Activated B cell treated with CpG ODN at 0.5 μM for 24 hours (primary cell): ENCODE measurements around the gene PDP2. TPM values are rescaled to one million over a fixed set of nuclear protein-coding genes. Genes with fewer than 3 reads are reported as not detected.

ENCODE experiments used
- ATAC-seq: fragments of 200-7000 bp; cut with Tn5 transposase; one replicate; pipeline ENCODE4 v1.10.0; 2021; ENCODE audit warnings: low read depth, mild to moderate bottlenecking, moderate library complexity
- CTCF ChIA-PET: fragments of 350-600 bp; sonication (Branson Sonifier 250); formaldehyde crosslinking; loops from one replicate; lab custom pipeline; 2021; ENCODE audit warnings: antibody characterized with exemption; lab: Charles Lee
- POLR2A ChIA-PET: fragments of 350-600 bp; sonication (Branson Sonifier 250); formaldehyde crosslinking; loops from one replicate; lab custom pipeline; 2021; ENCODE audit warnings: antibody characterized with exemption; lab: Charles Lee
- DNase-seq: peaks from one replicate; pipeline ENCODE4 v3.0.0; 2022
- H3K27ac Mint-ChIP-seq: one replicate; pipeline ENCODE4 v1.8.0; 2020; ENCODE audit warnings: mixed read lengths
- H3K27me3 Mint-ChIP-seq: one replicate; pipeline ENCODE4 v1.8.0; 2021; ENCODE audit warnings: mixed read lengths
- H3K36me3 Mint-ChIP-seq: one replicate; pipeline ENCODE4 v1.8.0; 2021; ENCODE audit warnings: low read depth, mixed read lengths
- H3K4me1 Mint-ChIP-seq: one replicate; pipeline ENCODE4 v1.8.0; 2021; ENCODE audit warnings: mixed read lengths
- H3K4me3 Mint-ChIP-seq: one replicate; pipeline ENCODE4 v1.8.0; 2020; ENCODE audit warnings: mild to moderate bottlenecking, mixed read lengths
- H3K9me3 Mint-ChIP-seq: one replicate; pipeline ENCODE4 v1.8.0; 2020; ENCODE audit warnings: mixed read lengths
- intact Hi-C: fragments of 100-400 bp; cut with micrococcal nuclease; formaldehyde crosslinking; loops from one replicate; pipeline ENCODE4 v1.15.1; 2024
- total RNA-seq: library from RNA; stranded (reverse); gene quantifications from 2 replicates; pipeline ENCODE4 v1.2.3, GENCODE V29; 2022
- TF ChIP-seq, protein P1 (sequence below): fragments of 200-600 bp; IDR thresholded peaks from one replicate; pipeline ENCODE4 v1.8.0; 2022; ENCODE audit warnings: antibody characterized with exemption, mild to moderate bottlenecking

PDP2 gene
- total RNA-seq, 1 donor from 2014 or later, result 13.2 TPM

DNA sequence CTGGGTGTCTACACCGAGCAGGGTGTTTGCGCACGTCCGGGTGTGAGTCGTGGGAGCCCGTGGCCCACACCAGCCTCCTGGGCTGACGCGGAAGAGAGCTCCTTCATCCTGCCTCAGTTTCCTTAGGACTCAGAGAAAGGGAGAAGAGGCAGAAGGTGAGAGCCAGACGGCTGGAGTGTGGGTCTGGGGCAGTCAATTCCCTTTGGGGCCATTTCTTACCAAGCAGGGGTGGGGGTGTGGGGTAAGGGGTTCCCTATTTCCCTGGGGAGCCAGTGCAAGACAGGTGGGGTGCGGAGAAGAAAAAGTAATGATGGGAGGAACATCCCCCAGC, 35.3 kb upstream of the PDP2 start:
- intact Hi-C loops, result no loop called here
- ATAC-seq (no peak), DNase-seq (no peak)
- no peak overlapping the region for H3K27ac Mint-ChIP-seq
- peaks cover 40% of the 10 kb centered on the region for H3K27me3 Mint-ChIP-seq
- TF ChIP-seq, protein P1, sequence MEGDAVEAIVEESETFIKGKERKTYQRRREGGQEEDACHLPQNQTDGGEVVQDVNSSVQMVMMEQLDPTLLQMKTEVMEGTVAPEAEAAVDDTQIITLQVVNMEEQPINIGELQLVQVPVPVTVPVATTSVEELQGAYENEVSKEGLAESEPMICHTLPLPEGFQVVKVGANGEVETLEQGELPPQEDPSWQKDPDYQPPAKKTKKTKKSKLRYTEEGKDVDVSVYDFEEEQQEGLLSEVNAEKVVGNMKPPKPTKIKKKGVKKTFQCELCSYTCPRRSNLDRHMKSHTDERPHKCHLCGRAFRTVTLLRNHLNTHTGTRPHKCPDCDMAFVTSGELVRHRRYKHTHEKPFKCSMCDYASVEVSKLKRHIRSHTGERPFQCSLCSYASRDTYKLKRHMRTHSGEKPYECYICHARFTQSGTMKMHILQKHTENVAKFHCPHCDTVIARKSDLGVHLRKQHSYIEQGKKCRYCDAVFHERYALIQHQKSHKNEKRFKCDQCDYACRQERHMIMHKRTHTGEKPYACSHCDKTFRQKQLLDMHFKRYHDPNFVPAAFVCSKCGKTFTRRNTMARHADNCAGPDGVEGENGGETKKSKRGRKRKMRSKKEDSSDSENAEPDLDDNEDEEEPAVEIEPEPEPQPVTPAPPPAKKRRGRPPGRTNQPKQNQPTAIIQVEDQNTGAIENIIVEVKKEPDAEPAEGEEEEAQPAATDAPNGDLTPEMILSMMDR, result no peak
- H3K36me3 Mint-ChIP-seq, result no peaks in the 10 kb centered on the region
- H3K9me3 Mint-ChIP-seq, result no peaks in the 10 kb centered on the region
- ChIA-PET CTCF (no interaction called here), POLR2A (interaction anchor here (1.6 kb wide), 1 partner anchor 14 kb away, joined by 3 read pairs; the partner anchor contains the start of gene NAE1)
- no peak overlapping the region for H3K4me3 Mint-ChIP-seq
- H3K4me1 Mint-ChIP-seq, result peaks cover 13% of the 10 kb centered on the region

DNA sequence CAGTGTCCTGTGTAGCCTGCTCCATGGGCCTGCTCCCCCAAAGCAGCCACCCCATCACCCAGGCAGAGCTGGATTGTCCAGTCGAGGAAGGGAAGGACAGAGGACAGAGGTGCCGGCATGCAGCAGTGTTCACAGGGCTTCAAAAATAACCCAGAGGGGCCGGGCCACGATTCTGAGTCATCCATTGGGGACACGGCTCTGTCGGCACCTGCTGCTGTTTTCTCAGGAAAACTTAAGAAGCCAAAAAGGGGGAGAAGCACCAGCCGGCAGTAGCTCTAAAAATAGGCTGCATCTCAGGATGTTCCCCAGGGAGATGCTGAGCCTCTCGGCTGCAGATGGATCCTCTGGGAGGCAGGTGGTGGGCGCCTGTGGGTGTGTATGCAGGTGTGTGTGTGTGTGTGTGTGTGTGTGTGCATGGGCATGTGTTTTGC, 34.5 kb upstream of the PDP2 start:
- peaks cover 13% of the 10 kb centered on the region for H3K4me1 Mint-ChIP-seq
- intact Hi-C loops, result no loop called here
- ChIA-PET POLR2A (no interaction called here), CTCF (interaction anchor here (1.0 kb wide), 1 partner anchor 22 kb away, joined by 3 read pairs; no protein-coding TSS in a partner anchor)
- no peaks in the 10 kb centered on the region for H3K9me3 Mint-ChIP-seq
- H3K27me3 Mint-ChIP-seq, result peaks cover 40% of the 10 kb centered on the region
- ATAC-seq (no peak), DNase-seq (no peak)
- TF ChIP-seq, protein P1, result no peak
- H3K4me3 Mint-ChIP-seq, result no peak overlapping the region
- H3K27ac Mint-ChIP-seq, result no peak overlapping the region
- no peaks in the 10 kb centered on the region for H3K36me3 Mint-ChIP-seq

DNA sequence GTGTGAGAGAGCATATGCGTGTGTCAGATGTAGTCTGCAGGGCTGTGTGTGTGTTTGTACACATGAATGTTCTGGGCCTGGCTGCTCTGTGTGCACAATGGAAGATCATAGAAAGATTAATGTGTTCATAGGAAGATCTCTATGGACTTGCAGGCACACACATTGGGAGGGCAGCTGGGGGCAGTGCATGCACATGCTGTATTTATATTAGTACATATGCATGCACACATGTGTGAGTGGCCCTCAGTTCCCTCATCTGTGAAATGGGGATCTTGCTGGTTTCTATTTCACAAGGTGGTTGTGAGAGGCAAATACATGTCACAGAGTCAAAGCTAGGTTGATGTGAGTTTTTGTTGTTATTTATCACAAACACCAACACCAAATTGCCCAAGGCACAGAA, 34.0 kb upstream of the PDP2 start:
- Mint-ChIP-seq H3K4me3 (no peak overlapping the region), H3K9me3 (no peaks in the 10 kb centered on the region), H3K27me3 (peaks cover 40% of the 10 kb centered on the region), H3K4me1 (peaks cover 13% of the 10 kb centered on the region), H3K27ac (no peak overlapping the region), H3K36me3 (no peaks in the 10 kb centered on the region)
- POLR2A ChIA-PET, result no interaction called here
- intact Hi-C loops, result no loop called here
- no peak for ATAC-seq
- CTCF ChIA-PET, result interaction anchor here (1.0 kb wide), 1 partner anchor 22 kb away, joined by 3 read pairs; no protein-coding TSS in a partner anchor
- TF ChIP-seq, protein P1, result no peak
- DNase-seq, result no peak

DNA sequence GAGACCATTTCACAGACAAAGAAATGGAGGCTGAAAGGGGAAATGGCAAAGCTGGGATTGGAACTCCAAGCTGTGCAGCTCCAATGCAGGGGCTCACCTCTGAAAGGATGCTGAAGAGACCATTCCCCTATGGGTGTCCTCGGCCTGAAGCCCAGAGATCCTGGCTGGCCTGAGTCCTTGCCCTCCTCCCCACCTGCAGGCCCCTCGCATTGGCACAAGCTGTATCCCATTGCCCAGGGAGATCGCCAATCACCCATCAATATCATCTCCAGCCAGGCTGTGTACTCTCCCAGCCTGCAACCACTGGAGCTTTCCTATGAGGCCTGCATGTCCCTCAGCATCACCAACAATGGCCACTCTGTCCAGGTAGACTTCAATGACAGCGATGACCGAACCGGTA, 33.5 kb upstream of the PDP2 start:
- Mint-ChIP-seq H3K27ac (no peak overlapping the region), H3K9me3 (no peaks in the 10 kb centered on the region), H3K4me1 (peaks cover 13% of the 10 kb centered on the region), H3K36me3 (no peaks in the 10 kb centered on the region), H3K4me3 (no peak overlapping the region), H3K27me3 (peaks cover 40% of the 10 kb centered on the region)
- intact Hi-C loops, result no loop called here
- POLR2A ChIA-PET, result no interaction called here
- DNase-seq, result no peak
- TF ChIP-seq, protein P1, result no peak
- CTCF ChIA-PET, result interaction anchor here (0.9 to 1.0 kb wide), 2 partner anchors 21 kb away, joined by 3 read pairs; no protein-coding TSS in a partner anchor
- ATAC-seq, result no peak

DNA sequence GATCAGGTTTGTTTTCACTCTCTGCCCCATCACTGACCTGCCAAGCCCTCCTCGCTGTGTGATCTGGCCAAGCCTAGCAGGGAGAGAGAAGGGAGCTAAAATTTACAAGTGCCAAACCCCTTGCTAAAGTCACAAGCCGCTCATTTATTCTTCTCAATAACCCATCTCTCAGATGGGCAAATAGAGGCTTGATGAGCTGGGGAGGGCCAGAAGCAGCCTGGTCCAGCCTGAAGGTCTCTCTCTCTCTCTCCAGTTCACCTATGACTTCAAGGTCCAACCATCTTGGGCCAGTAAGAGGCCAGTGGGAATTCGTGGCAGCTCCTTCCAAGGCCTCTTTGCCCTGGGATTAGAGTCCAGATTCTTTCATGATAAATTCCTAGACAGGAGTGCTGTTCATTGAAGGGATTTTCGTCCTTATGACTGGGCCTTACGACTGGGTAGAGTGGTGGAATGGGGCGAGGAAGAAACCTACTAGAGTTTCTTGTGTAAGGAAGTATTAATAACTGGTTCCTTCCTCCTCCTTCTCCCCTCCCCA, 32.7 kb upstream of the PDP2 start:
- peaks cover 37% of the 10 kb centered on the region for H3K27me3 Mint-ChIP-seq
- no peak overlapping the region for H3K4me3 Mint-ChIP-seq
- ChIA-PET CTCF (interaction anchor here (0.9 kb wide), 1 partner anchor 20 kb away, joined by 3 read pairs; no protein-coding TSS in a partner anchor), POLR2A (no interaction called here)
- H3K27ac Mint-ChIP-seq, result no peak overlapping the region
- TF ChIP-seq, protein P1, result no peak
- ATAC-seq (no peak), DNase-seq (no peak)
- H3K36me3 Mint-ChIP-seq, result no peaks in the 10 kb centered on the region
- H3K9me3 Mint-ChIP-seq, result no peaks in the 10 kb centered on the region
- peaks cover 13% of the 10 kb centered on the region for H3K4me1 Mint-ChIP-seq
- intact Hi-C loops, result no loop called here
